OCI-LY1 (cell line): ENCODE measurements around the gene FSTL5.
"Not testable (repeated sequence)": the region's sequence is repeated elsewhere in the genome, so short reads cannot be mapped to it uniquely, and the experiment has no call there.

ENCODE experiments used
- H2AFZ ChIP-seq: fragments of 200-600 bp; sonication (generic), shearing (Covaris generic); 2 replicates; pipeline ENCODE4 v1.6.0; 2014; ENCODE audit warnings: antibody characterized with exemption, mild to moderate bottlenecking, low read length
- H3F3A ChIP-seq: fragments of 200-600 bp; sonication (generic), shearing (Covaris generic); 2 replicates; pipeline ENCODE4 v1.6.0; 2014; ENCODE audit warnings: mild to moderate bottlenecking, antibody characterized with exemption, low read length, moderate library complexity; ENCODE audit not compliant: insufficient read depth
- H3K27ac ChIP-seq: fragments of 200-600 bp; sonication (generic); 2 replicates; pipeline ENCODE4 v1.5.1; 2014; ENCODE audit warnings: low read length, mixed run types, mild to moderate bottlenecking, low read depth; ENCODE audit not compliant: poor library complexity, severe bottlenecking
- H3K27me3 ChIP-seq: fragments of 200-600 bp; sonication (generic); 2 replicates; pipeline ENCODE4 v1.6.0; 2014; ENCODE audit warnings: antibody characterized with exemption, mild to moderate bottlenecking, low read length, moderate library complexity; ENCODE audit not compliant: insufficient read depth
- H3K36me3 ChIP-seq: fragments of 200-600 bp; sonication (generic); 2 replicates; pipeline ENCODE4 v1.6.1; 2014; ENCODE audit warnings: mild to moderate bottlenecking, antibody characterized with exemption, low read length, moderate library complexity, mixed read lengths; ENCODE audit not compliant: insufficient read depth
- H3K4me1 ChIP-seq: fragments of 200-600 bp; sonication (generic); 2 replicates; pipeline ENCODE4 v1.5.1; 2014; ENCODE audit warnings: mild to moderate bottlenecking, low read length, moderate library complexity; ENCODE audit not compliant: insufficient read depth, severe bottlenecking
- H3K4me2 ChIP-seq: fragments of 200-600 bp; sonication (generic), shearing (Covaris generic); 2 replicates; pipeline ENCODE4 v1.6.1; 2014; ENCODE audit warnings: low read length
- H3K4me3 ChIP-seq: fragments of 200-600 bp; sonication (generic); 2 replicates; pipeline ENCODE4 v1.5.1; 2014; ENCODE audit warnings: low read length, low read depth, mild to moderate bottlenecking, mixed read lengths; ENCODE audit not compliant: poor library complexity, severe bottlenecking
- H3K79me2 ChIP-seq: fragments of 200-600 bp; shearing (Covaris generic); 2 replicates; pipeline ENCODE4 v1.6.1; 2016; ENCODE audit warnings: mixed run types, low read length, mixed read lengths; ENCODE audit not compliant: insufficient read depth
- H3K9ac ChIP-seq: fragments of 200-600 bp; sonication (generic), shearing (Covaris generic); 2 replicates; pipeline ENCODE4 v1.6.1; 2014; ENCODE audit warnings: mild to moderate bottlenecking, low read length, mixed read lengths
- H3K9me2 ChIP-seq: fragments of 200-600 bp; sonication (generic), shearing (Covaris generic); 2 replicates; pipeline ENCODE4 v1.6.1; 2014; ENCODE audit warnings: low read depth, mild to moderate bottlenecking, low read length, mixed read lengths
- H3K9me3 ChIP-seq: fragments of 200-600 bp; shearing (Covaris generic); 2 replicates; pipeline ENCODE4 v1.6.1; 2014; ENCODE audit warnings: low read length, mixed read lengths
- H4K20me1 ChIP-seq: fragments of 200-600 bp; sonication (generic), shearing (Covaris generic); 2 replicates; pipeline ENCODE4 v1.6.0; 2016; ENCODE audit warnings: mild to moderate bottlenecking, low read length; ENCODE audit not compliant: insufficient read depth
- EZH2 ChIP-seq: fragments of 200-600 bp; sonication (generic), shearing (Covaris generic); IDR thresholded peaks from 2 replicates; pipeline ENCODE4 v1.8.0; 2017; ENCODE audit warnings: borderline replicate concordance, mixed run types, mild to moderate bottlenecking, antibody characterized with exemption, low read length, moderate library complexity, mixed read lengths
- TF ChIP-seq, protein P1 (sequence below): fragments of 200-600 bp; sonication (generic), shearing (Covaris generic); IDR thresholded peaks from 2 replicates; pipeline ENCODE4 v1.5.1; 2017; ENCODE audit warnings: mild to moderate bottlenecking, antibody characterized with exemption, low read length, moderate library complexity, mixed read lengths

FSTL5 gene

DNA sequence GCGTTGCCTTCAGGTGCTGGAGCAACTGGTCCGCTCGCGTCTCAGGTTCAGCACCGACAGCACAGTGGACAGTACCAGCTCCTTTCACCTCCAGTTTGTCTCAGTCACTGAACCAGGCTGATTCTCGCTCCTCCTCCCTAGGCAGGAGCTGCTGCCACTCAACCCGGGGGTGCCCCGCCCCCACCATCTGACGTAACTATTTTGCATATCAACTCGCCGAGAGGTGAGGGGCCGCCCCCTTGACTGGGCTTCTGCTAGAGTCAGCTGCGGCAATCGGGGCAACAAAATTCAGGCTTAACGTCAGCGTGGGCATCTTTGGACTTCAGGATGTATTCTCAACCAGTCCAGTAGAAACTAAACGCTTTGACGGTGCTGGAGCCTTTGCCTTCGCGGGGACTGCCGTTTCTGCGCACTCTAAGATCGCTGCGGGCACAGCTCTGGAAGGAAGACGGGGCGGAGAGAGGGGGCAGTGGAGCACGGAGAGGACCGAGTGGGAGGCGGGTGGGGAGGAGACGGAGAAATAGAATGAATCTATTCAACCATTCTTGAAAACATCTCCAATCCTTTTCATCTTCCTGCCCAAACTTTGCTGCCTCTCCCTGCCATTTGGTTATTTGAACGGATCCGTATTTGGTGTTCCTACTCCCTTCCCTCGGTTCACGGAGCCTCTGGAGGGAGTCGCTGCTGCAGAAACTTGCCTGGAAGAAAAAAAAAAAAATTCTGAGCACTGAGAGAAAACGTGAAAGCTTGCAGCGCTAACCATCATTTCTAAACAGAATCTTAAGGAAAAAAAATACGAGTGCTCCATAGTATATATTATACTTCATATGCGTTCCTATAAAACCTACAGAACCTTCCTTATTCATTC is at the start of gene FSTL5:
TSS of gene FSTL5 (minus strand) at position 109 of the 868 bp plus-strand sequence. CDS start 52,604 bp downstream, outside the sequence.
- no peak within 1 kb of the TSS for H3K9ac ChIP-seq
- H3K4me2 ChIP-seq = no peak within 1 kb of the TSS
- H3K79me2 ChIP-seq = no peaks in the 10 kb centered on the region
- H3F3A ChIP-seq = no peaks in the 10 kb centered on the region
- no peaks in the 10 kb centered on the region for H4K20me1 ChIP-seq
- TF ChIP-seq, protein P1, sequence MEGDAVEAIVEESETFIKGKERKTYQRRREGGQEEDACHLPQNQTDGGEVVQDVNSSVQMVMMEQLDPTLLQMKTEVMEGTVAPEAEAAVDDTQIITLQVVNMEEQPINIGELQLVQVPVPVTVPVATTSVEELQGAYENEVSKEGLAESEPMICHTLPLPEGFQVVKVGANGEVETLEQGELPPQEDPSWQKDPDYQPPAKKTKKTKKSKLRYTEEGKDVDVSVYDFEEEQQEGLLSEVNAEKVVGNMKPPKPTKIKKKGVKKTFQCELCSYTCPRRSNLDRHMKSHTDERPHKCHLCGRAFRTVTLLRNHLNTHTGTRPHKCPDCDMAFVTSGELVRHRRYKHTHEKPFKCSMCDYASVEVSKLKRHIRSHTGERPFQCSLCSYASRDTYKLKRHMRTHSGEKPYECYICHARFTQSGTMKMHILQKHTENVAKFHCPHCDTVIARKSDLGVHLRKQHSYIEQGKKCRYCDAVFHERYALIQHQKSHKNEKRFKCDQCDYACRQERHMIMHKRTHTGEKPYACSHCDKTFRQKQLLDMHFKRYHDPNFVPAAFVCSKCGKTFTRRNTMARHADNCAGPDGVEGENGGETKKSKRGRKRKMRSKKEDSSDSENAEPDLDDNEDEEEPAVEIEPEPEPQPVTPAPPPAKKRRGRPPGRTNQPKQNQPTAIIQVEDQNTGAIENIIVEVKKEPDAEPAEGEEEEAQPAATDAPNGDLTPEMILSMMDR = no peak
- TF ChIP-seq EZH2 = no peak
- H3K36me3 ChIP-seq = no peaks in the 10 kb centered on the region
- no peak within 1 kb of the TSS for H3K27ac ChIP-seq
- H2AFZ ChIP-seq = no peak within 1 kb of the TSS
- no peaks in the 10 kb centered on the region for H3K27me3 ChIP-seq
- H3K4me1 ChIP-seq = no peaks in the 10 kb centered on the region
- no peak within 1 kb of the TSS for H3K4me3 ChIP-seq
- H3K9me2 ChIP-seq = no peaks in the 10 kb centered on the region
- no peaks in the 10 kb centered on the region for H3K9me3 ChIP-seq

DNA sequence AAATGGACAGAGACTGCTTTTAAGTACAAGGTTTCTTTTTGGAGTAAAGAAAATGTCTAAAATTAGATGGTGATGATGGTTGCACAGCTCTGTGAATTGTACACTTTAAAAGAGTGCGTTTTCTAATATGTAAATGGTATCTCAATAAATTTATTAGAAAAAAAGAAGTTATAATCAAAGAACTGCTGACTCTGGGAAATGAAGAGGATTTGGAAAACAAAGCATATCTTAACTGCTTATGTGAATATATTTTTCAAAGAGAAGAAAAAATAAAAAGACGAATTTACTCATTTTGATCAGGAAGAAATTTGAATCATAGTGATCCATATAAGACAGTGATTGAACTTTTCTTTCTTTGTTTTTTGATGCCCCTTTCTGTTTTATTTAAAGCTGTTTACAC is 45.9 kb upstream of the FSTL5 start:
- Histone ChIP-seq H2AFZ (no peak overlapping the region), H4K20me1 (no peaks in the 10 kb centered on the region), H3K9ac (no peak overlapping the region), H3K79me2 (no peaks in the 10 kb centered on the region), H3F3A (no peaks in the 10 kb centered on the region), H3K9me3 (no peaks in the 10 kb centered on the region), H3K27me3 (no peaks in the 10 kb centered on the region), H3K4me2 (no peak overlapping the region), H3K4me3 (no peak overlapping the region), H3K9me2 (no peaks in the 10 kb centered on the region), H3K4me1 (no peaks in the 10 kb centered on the region), H3K27ac (no peak overlapping the region), H3K36me3 (no peaks in the 10 kb centered on the region)
- TF ChIP-seq, protein P1 = no peak
- no peak for TF ChIP-seq EZH2

GRCh38 chr4:162203478-162203877 is 39.7 kb upstream of the FSTL5 start:
- H3F3A ChIP-seq, H3K4me3 ChIP-seq, H3K9ac ChIP-seq, H3K27ac ChIP-seq, H3K79me2 ChIP-seq, H3K9me3 ChIP-seq, H3K4me1 ChIP-seq, H3K27me3 ChIP-seq, H3K9me2 ChIP-seq, H3K36me3 ChIP-seq, H4K20me1 ChIP-seq, H2AFZ ChIP-seq, H3K4me2 ChIP-seq: not testable (repeated sequence)

- Histone ChIP-seq H3K27me3 (no peaks in the 10 kb centered on the region), H3K9me2 (no peaks in the 10 kb centered on the region), H3K36me3 (no peaks in the 10 kb centered on the region), H3K27ac (no peak overlapping the region), H3K4me2 (no peak overlapping the region), H3F3A (no peaks in the 10 kb centered on the region), H3K4me3 (no peak overlapping the region), H3K4me1 (no peaks in the 10 kb centered on the region), H2AFZ (no peak overlapping the region), H3K79me2 (no peaks in the 10 kb centered on the region), H3K9me3 (no peaks in the 10 kb centered on the region), H4K20me1 (no peaks in the 10 kb centered on the region), H3K9ac (no peak overlapping the region)
- TF ChIP-seq, protein P1 = no peak
- no peak for TF ChIP-seq EZH2
These were observed 37.9 kb upstream of the FSTL5 start for GRCh38 chr4:162201673-162202072.
